IMR-90 (cell line): ENCODE measurements around the gene GLG1. TPM values are rescaled to one million over a fixed set of nuclear protein-coding genes. Genes with fewer than 3 reads are reported as not detected.

Experiments
- ATAC-seq: fragments of 200-7000 bp; cut with Tn5 transposase; 2 replicates; pipeline ENCODE4 v1.9.1; 2020; ENCODE audit warnings: low read depth, mild to moderate bottlenecking, moderate library complexity
- BruUV-seq: library from RNA; stranded (reverse); fragments of 400-500 nt; replicated peaks from 2 replicates; lab custom pipeline; 2021; lab: Mats Ljungman, UMichigan
- CTCF ChIA-PET: fragments of 300-600 bp; formaldehyde crosslinking; extraction: SDS; loops from one replicate; lab custom pipeline; 2021; ENCODE audit warnings: antibody characterized with exemption; lab: Yijun Ruan, JAX
- POLR2A ChIA-PET: fragments of 300-600 bp; sonication (Branson Sonifier 250); formaldehyde crosslinking; loops from one replicate; lab custom pipeline; 2022; ENCODE audit warnings: antibody characterized with exemption; ENCODE audit not compliant: unreplicated experiment; lab: Charles Lee
- DNase-seq: peaks from one replicate; pipeline ENCODE4 v3.0.0; 2013
- H2AFZ ChIP-seq: replicated peaks from 2 replicates; pipeline ENCODE3; 2013; ENCODE audit warnings: low read length, mild to moderate bottlenecking; ENCODE audit not compliant: poor library complexity
- H2AK5ac ChIP-seq: 2 replicates; pipeline ENCODE4 v1.6.1; 2013; ENCODE audit warnings: low read depth, low read length, inconsistent platforms
- H2AK9ac ChIP-seq: replicated peaks from 2 replicates; pipeline ENCODE3; 2013; ENCODE audit warnings: mild to moderate bottlenecking, low read depth, low read length, moderate library complexity; ENCODE audit not compliant: poor library complexity
- H2BK120ac ChIP-seq: 2 replicates; pipeline ENCODE4 v1.6.1; 2013; ENCODE audit warnings: low read depth, low read length, inconsistent platforms
- H2BK15ac ChIP-seq: 3 replicates; pipeline ENCODE4 v1.6.1; 2013; ENCODE audit warnings: low read depth, low read length, inconsistent platforms
- H2BK20ac ChIP-seq: 2 replicates; pipeline ENCODE4 v1.6.1; 2013; ENCODE audit warnings: low read depth, mild to moderate bottlenecking, inconsistent platforms, low read length, moderate library complexity
- H2BK5ac ChIP-seq: 2 replicates; pipeline ENCODE4 v1.6.1; 2013; ENCODE audit warnings: mild to moderate bottlenecking, low read depth, low read length, inconsistent platforms; ENCODE audit not compliant: poor library complexity, severe bottlenecking
- H3K14ac ChIP-seq: replicated peaks from 2 replicates; pipeline ENCODE4 v1.6.1; 2013; ENCODE audit warnings: low read depth, low read length, inconsistent platforms
- H3K18ac ChIP-seq: 2 replicates; pipeline ENCODE4 v1.6.1; 2013; ENCODE audit warnings: low read depth, low read length, control low read depth
- H3K23ac ChIP-seq: 2 replicates; pipeline ENCODE4 v1.6.1; 2013; ENCODE audit warnings: low read depth, low read length, inconsistent platforms
- H3K27ac ChIP-seq: 2 replicates; pipeline ENCODE4 v1.5.1; 2013; ENCODE audit warnings: mild to moderate bottlenecking, control low read depth, low read length; ENCODE audit not compliant: insufficient read depth
- H3K27me3 ChIP-seq: 2 replicates; pipeline ENCODE4 v1.6.1; 2013; ENCODE audit warnings: low read length; ENCODE audit not compliant: control insufficient read depth, insufficient read depth
- H3K36me3 ChIP-seq: 2 replicates; pipeline ENCODE4 v1.6.1; 2013; ENCODE audit warnings: low read length, mixed read lengths; ENCODE audit not compliant: control insufficient read depth, insufficient read depth
- H3K4ac ChIP-seq: 2 replicates; pipeline ENCODE4 v1.6.1; 2013; ENCODE audit warnings: low read depth, low read length, inconsistent platforms
- H3K4me1 ChIP-seq: 2 replicates; pipeline ENCODE4 v1.6.1; 2013; ENCODE audit warnings: low read length, mixed read lengths; ENCODE audit not compliant: control insufficient read depth, insufficient read depth
- H3K4me2 ChIP-seq: 2 replicates; pipeline ENCODE4 v1.6.1; 2013; ENCODE audit warnings: low read depth, mild to moderate bottlenecking, control low read depth, low read length, moderate library complexity
- H3K4me3 ChIP-seq: 2 replicates; pipeline ENCODE4 v1.5.1; 2013; ENCODE audit warnings: low read depth, mild to moderate bottlenecking, control low read depth, low read length, moderate library complexity; ENCODE audit not compliant: insufficient read depth
- H3K56ac ChIP-seq: 2 replicates; pipeline ENCODE4 v1.6.1; 2013; ENCODE audit warnings: low read length, inconsistent platforms; ENCODE audit not compliant: insufficient read depth; ENCODE audit errors: extremely low read depth
- H3K79me1 ChIP-seq, 2 experiments: 2 replicates each; pipeline ENCODE4 v1.6.1; 2013; ENCODE audit warnings: low read length in 2 of 2, inconsistent platforms in 1 of 2, low read depth in 1 of 2
- H3K9ac ChIP-seq: 2 replicates; pipeline ENCODE4 v1.6.1; 2013; ENCODE audit warnings: low read depth, low read length, control low read depth
- H3K9me1 ChIP-seq: 2 replicates; pipeline ENCODE4 v1.6.1; 2013; ENCODE audit warnings: low read length, inconsistent platforms; ENCODE audit not compliant: insufficient read depth
- H3K9me3 ChIP-seq: 2 replicates; pipeline ENCODE4 v1.6.1; 2013; ENCODE audit warnings: low read length; ENCODE audit not compliant: control insufficient read depth, insufficient read depth
- H4K20me1 ChIP-seq: 2 replicates; pipeline ENCODE4 v1.6.1; 2013; ENCODE audit warnings: low read length, inconsistent platforms; ENCODE audit not compliant: insufficient read depth
- H4K5ac ChIP-seq: 2 replicates; pipeline ENCODE4 v1.6.1; 2013; ENCODE audit warnings: mild to moderate bottlenecking, low read depth, low read length, control low read depth
- H4K8ac ChIP-seq, 2 experiments: 2 replicates each; pipeline ENCODE4 v1.6.1; 2013; ENCODE audit warnings: low read depth in 2 of 2, low read length in 2 of 2, control low read depth in 1 of 2, inconsistent platforms in 1 of 2
- H4K91ac ChIP-seq: 2 replicates; pipeline ENCODE4 v1.6.1; 2013; ENCODE audit warnings: low read depth, low read length, inconsistent platforms; ENCODE audit not compliant: insufficient read depth
- CEBPB ChIP-seq: IDR thresholded peaks from 2 replicates; pipeline ENCODE4 v1.6.1; 2012; ENCODE audit warnings: low read depth, low read length, improper control_type of control experiment
- CHD1 ChIP-seq: IDR thresholded peaks from 2 replicates; pipeline ENCODE4 v1.6.1; 2012; ENCODE audit warnings: low read depth, low read length, improper control_type of control experiment
- MAZ ChIP-seq: IDR thresholded peaks from 2 replicates; pipeline ENCODE4 v1.6.1; 2012; ENCODE audit warnings: low read depth, mild to moderate bottlenecking, low read length, improper control_type of control experiment, moderate library complexity, borderline replicate concordance
- NFE2L2 ChIP-seq: fragments of 150-350 bp; IDR thresholded peaks from 2 replicates; pipeline ENCODE4 v1.6.1; 2016; ENCODE audit warnings: low read depth, mild to moderate bottlenecking, low read length
- POLR2A ChIP-seq: IDR thresholded peaks from 2 replicates; pipeline ENCODE4 v1.6.1; 2012; ENCODE audit warnings: mild to moderate bottlenecking, low read depth, low read length
- RCOR1 ChIP-seq: IDR thresholded peaks from 2 replicates; pipeline ENCODE4 v1.6.1; 2012; ENCODE audit warnings: mild to moderate bottlenecking, low read length, improper control_type of control experiment; ENCODE audit not compliant: insufficient replicate concordance
- WGBS, 2 experiments: methylation state at CpG; one replicate each; pipeline versions ENCODE4 v1.1.5 to v1.1.7; 2013; ENCODE audit warnings: missing lambda C conversion rate in 2 of 2; ENCODE audit not compliant: insufficient read length in 1 of 2; ENCODE audit errors: extremely low coverage in 2 of 2; 5-methylcytosine and 5-hydroxymethylcytosine counted together
- dilution Hi-C: fragments of 300-500 bp; cut with HindIII; formaldehyde crosslinking; loops from one replicate; pipeline ENCODE4 v1.14.3; 2018; ENCODE audit warnings: low sequenced_read_pairs; ENCODE audit not compliant: unreplicated experiment
- in situ Hi-C: fragments of 300-500 bp; cut with MboI; formaldehyde crosslinking; loops from 3 replicates; pipeline ENCODE4 v1.14.3; 2019; ENCODE audit warnings: low sequenced_read_pairs, inconsistent platforms, mixed read lengths
- intact Hi-C: fragments of 100-400 bp; cut with micrococcal nuclease; formaldehyde crosslinking; loops from 2 replicates; pipeline ENCODE4 v1.10.0; 2022
- polyA plus RNA-seq, 3 experiments: library from polyadenylated mRNA; depleted of rRNA; stranded (reverse); fragments of >200 nt; gene quantifications; 2 replicates each; pipeline ENCODE4 v1.2.3, GENCODE V29; 2012; ENCODE audit warnings: low replicate concordance in 1 of 3
- total RNA-seq: library from RNA; depleted of rRNA; stranded (reverse); fragments of >200 nt; gene quantifications from 2 replicates; pipeline ENCODE4 v1.2.3, GENCODE V29; 2012
- TF ChIP-seq, protein P1 (sequence below): fragments of 150-350 bp; IDR thresholded peaks from 2 replicates; pipeline ENCODE4 v1.6.1; 2017; ENCODE audit warnings: mild to moderate bottlenecking, antibody characterized with exemption, low read length, low read depth
- TF ChIP-seq, protein P2 (sequence below): conservative IDR thresholded peaks from 2 replicates; pipeline ENCODE4 v1.5.1; 2012; ENCODE audit warnings: mild to moderate bottlenecking, low read depth, low read length, improper control_type of control experiment

The GLG1 gene
- total and polyA plus RNA-seq, 2 of the 4 experiments (the other 2 are of a cell fraction): 91.0 to 107 TPM

DNA sequence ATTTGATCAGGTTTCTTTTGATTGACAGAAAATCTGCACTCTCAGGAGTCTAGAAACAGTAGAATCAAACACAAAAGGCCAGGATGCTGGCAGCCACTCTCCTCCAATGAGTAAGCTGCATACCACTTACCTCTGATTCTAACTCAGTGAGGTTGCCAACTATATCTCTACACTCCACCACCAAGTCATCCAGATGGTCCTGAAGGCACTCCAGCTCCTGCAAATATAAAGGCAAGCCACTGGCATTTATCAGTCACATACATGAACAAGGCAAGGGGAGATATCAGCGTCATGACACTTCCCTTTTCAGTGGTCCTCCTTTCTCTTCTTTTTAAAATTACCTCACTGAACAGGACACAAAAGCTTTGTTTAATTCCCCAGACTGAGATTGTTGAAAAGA, 132.5 kb downstream of the GLG1 start:
- Histone ChIP-seq H3K14ac (no peak overlapping the region), H3K79me1 (peaks cover 2 to 8% of the 10 kb centered on the region in 2 experiments; a peak in 3 of 4 replicates), H2BK120ac (no peak overlapping the region), H2BK15ac (no peak overlapping the region), H3K36me3 (peaks cover 34% of the 10 kb centered on the region), H3K56ac (no peak overlapping the region), H3K4me3 (no peak overlapping the region), H3K18ac (no peak overlapping the region), H3K4me2 (no peak overlapping the region), H3K9me1 (no peaks in the 10 kb centered on the region), H2AFZ (no peak overlapping the region), H3K9me3 (no peaks in the 10 kb centered on the region), H3K4me1 (no peaks in the 10 kb centered on the region), H4K20me1 (no peaks in the 10 kb centered on the region), H3K4ac (no peak overlapping the region), H3K27ac (no peak overlapping the region), H2AK9ac (no peak overlapping the region), H2AK5ac (no peak overlapping the region), H4K91ac (no peak overlapping the region), H3K27me3 (no peaks in the 10 kb centered on the region), H2BK20ac (no peak overlapping the region), H3K23ac (no peak overlapping the region), H3K9ac (no peak overlapping the region), H4K8ac (no peak overlapping the region), H4K5ac (no peak overlapping the region), H2BK5ac (no peak overlapping the region)
- DNase-seq: peak; percentile 9
- ATAC-seq: no peak
- TF ChIP-seq CEBPB: no peak
- TF ChIP-seq, protein P1, sequence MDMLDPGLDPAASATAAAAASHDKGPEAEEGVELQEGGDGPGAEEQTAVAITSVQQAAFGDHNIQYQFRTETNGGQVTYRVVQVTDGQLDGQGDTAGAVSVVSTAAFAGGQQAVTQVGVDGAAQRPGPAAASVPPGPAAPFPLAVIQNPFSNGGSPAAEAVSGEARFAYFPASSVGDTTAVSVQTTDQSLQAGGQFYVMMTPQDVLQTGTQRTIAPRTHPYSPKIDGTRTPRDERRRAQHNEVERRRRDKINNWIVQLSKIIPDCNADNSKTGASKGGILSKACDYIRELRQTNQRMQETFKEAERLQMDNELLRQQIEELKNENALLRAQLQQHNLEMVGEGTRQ: no peak
- TF ChIP-seq, protein P2, sequence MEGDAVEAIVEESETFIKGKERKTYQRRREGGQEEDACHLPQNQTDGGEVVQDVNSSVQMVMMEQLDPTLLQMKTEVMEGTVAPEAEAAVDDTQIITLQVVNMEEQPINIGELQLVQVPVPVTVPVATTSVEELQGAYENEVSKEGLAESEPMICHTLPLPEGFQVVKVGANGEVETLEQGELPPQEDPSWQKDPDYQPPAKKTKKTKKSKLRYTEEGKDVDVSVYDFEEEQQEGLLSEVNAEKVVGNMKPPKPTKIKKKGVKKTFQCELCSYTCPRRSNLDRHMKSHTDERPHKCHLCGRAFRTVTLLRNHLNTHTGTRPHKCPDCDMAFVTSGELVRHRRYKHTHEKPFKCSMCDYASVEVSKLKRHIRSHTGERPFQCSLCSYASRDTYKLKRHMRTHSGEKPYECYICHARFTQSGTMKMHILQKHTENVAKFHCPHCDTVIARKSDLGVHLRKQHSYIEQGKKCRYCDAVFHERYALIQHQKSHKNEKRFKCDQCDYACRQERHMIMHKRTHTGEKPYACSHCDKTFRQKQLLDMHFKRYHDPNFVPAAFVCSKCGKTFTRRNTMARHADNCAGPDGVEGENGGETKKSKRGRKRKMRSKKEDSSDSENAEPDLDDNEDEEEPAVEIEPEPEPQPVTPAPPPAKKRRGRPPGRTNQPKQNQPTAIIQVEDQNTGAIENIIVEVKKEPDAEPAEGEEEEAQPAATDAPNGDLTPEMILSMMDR: no peak
- no peak for TF ChIP-seq CHD1
- no peak for TF ChIP-seq RCOR1
- no peak for TF ChIP-seq MAZ
- TF ChIP-seq POLR2A: no peak
- TF ChIP-seq NFE2L2: no peak
- in situ Hi-C loops (no loop called here), intact Hi-C loops (no loop called here), dilution Hi-C loops (no loop called here)
- WGBS, 2 experiments: no CpG with 5 or more reads among the region's 1 CpG
- no TSS peak for BruUV-seq
- ChIA-PET CTCF (interaction anchor here (0.5 kb wide), 1 partner anchor 10 kb away, joined by 3 read pairs; no protein-coding TSS in a partner anchor), POLR2A (no interaction called here)
